Superior temporal gyrus (tissue), 1 donor: ENCODE measurements around the gene C2orf74.

ENCODE experiments used
- DNase-seq: peaks from one replicate; pipeline ENCODE4 v3.0.0-alpha.2; 2016; ENCODE audit errors: extremely low spot score

C2orf74 gene

GRCh38 chr2:61214171-61214570, 52.2 kb downstream of the C2orf74 start:
- DNase-seq = peak; percentile 61
